H9 (cell line): ENCODE results near the gene TRIM9. TPM values are rescaled to one million over a fixed set of nuclear protein-coding genes. Genes with fewer than 3 reads are reported as not detected.

Source experiments
- DNase-seq: peaks from one replicate; pipeline ENCODE4 v3.0.0-alpha.2; 2017
- H2AFZ ChIP-seq: one replicate; pipeline ENCODE4 v1.6.1; 2013; ENCODE audit warnings: mild to moderate bottlenecking, low read length, control low read depth, moderate library complexity
- H2AK5ac ChIP-seq: 2 replicates; pipeline ENCODE4 v1.6.1; 2013; ENCODE audit warnings: low read length, control low read depth, mixed read lengths; ENCODE audit not compliant: insufficient read length
- H2BK120ac ChIP-seq: one replicate; pipeline ENCODE4 v1.6.1; 2013; ENCODE audit warnings: low read depth, mild to moderate bottlenecking, low read length, control low read depth, inconsistent platforms; ENCODE audit not compliant: poor library complexity, severe bottlenecking
- H2BK12ac ChIP-seq: 2 replicates; pipeline ENCODE4 v1.6.1; 2013; ENCODE audit warnings: low read length, control low read depth, mixed read lengths, low read depth; ENCODE audit not compliant: insufficient read length
- H2BK15ac ChIP-seq: 2 replicates; pipeline ENCODE4 v1.6.1; 2013; ENCODE audit warnings: low read depth, low read length, control low read depth
- H2BK20ac ChIP-seq: one replicate; pipeline ENCODE4 v1.6.1; 2013; ENCODE audit warnings: low read depth, mild to moderate bottlenecking, low read length, control low read depth, inconsistent platforms; ENCODE audit not compliant: poor library complexity, severe bottlenecking
- H2BK5ac ChIP-seq: 2 replicates; pipeline ENCODE4 v1.6.1; 2013; ENCODE audit warnings: low read length, control low read depth, mixed read lengths; ENCODE audit not compliant: insufficient read length
- H3K14ac ChIP-seq: 2 replicates; pipeline ENCODE4 v1.6.1; 2013; ENCODE audit warnings: low read length, control low read depth; ENCODE audit not compliant: insufficient read depth
- H3K18ac ChIP-seq: 2 replicates; pipeline ENCODE4 v1.6.1; 2013; ENCODE audit warnings: low read depth, mild to moderate bottlenecking, mixed read lengths, low read length, control low read depth; ENCODE audit not compliant: insufficient read length
- H3K23ac ChIP-seq: 2 replicates; pipeline ENCODE4 v1.6.1; 2013; ENCODE audit warnings: low read length, control low read depth, mixed read lengths, low read depth; ENCODE audit not compliant: insufficient read length
- H3K23me2 ChIP-seq: 2 replicates; pipeline ENCODE4 v1.6.1; 2013; ENCODE audit warnings: low read depth, mild to moderate bottlenecking, mixed read lengths, low read length, control low read depth; ENCODE audit not compliant: insufficient read length, poor library complexity, severe bottlenecking
- H3K27ac ChIP-seq: 2 replicates; pipeline ENCODE4 v1.5.1; 2013; ENCODE audit warnings: low read length, control low read depth, mixed read lengths, low read depth; ENCODE audit not compliant: insufficient read length
- H3K27me3 ChIP-seq: 2 replicates; pipeline ENCODE4 v1.6.1; 2013; ENCODE audit warnings: low read length, control low read depth, inconsistent platforms; ENCODE audit not compliant: insufficient read depth
- H3K4ac ChIP-seq: 2 replicates; pipeline ENCODE4 v1.6.1; 2013; ENCODE audit warnings: low read depth, mild to moderate bottlenecking, control low read depth, inconsistent platforms, low read length, moderate library complexity
- H3K4me1 ChIP-seq: 2 replicates; pipeline ENCODE4 v1.6.1; 2013; ENCODE audit warnings: low read length, control low read depth, inconsistent platforms; ENCODE audit not compliant: insufficient read depth
- H3K4me2 ChIP-seq: 2 replicates; pipeline ENCODE4 v1.6.1; 2013; ENCODE audit warnings: low read length, control low read depth, mixed read lengths; ENCODE audit not compliant: insufficient read length, insufficient read depth
- H3K56ac ChIP-seq: 2 replicates; pipeline ENCODE4 v1.6.1; 2013; ENCODE audit warnings: low read depth, mild to moderate bottlenecking, mixed read lengths, low read length, control low read depth; ENCODE audit not compliant: insufficient read length
- H3K79me1 ChIP-seq: 2 replicates; pipeline ENCODE4 v1.6.1; 2013; ENCODE audit warnings: low read depth, mild to moderate bottlenecking, moderate library complexity, low read length, control low read depth, inconsistent platforms; ENCODE audit not compliant: insufficient read depth, poor library complexity, severe bottlenecking
- H3K79me2 ChIP-seq: 2 replicates; pipeline ENCODE4 v1.6.1; 2013; ENCODE audit warnings: low read length, control low read depth, inconsistent platforms; ENCODE audit not compliant: insufficient read depth
- H3K9ac ChIP-seq: 2 replicates; pipeline ENCODE4 v1.6.1; 2013; ENCODE audit warnings: low read length, control low read depth, mixed read lengths; ENCODE audit not compliant: insufficient read length; ENCODE audit errors: extremely low read depth
- H3K9me3 ChIP-seq: one replicate; pipeline ENCODE4 v1.6.1; 2013; ENCODE audit warnings: low read depth, low read length, inconsistent platforms; ENCODE audit not compliant: control insufficient read depth
- H3T11ph ChIP-seq: one replicate; pipeline ENCODE4 v1.6.1; 2013; ENCODE audit warnings: mild to moderate bottlenecking, low read length, control low read depth, inconsistent platforms
- H4K20me1 ChIP-seq: one replicate; pipeline ENCODE4 v1.6.1; 2013; ENCODE audit not compliant: control insufficient read depth, insufficient read length, insufficient read depth
- H4K5ac ChIP-seq: 2 replicates; pipeline ENCODE4 v1.6.1; 2013; ENCODE audit warnings: low read depth, mild to moderate bottlenecking, mixed read lengths, low read length, control low read depth; ENCODE audit not compliant: insufficient read length
- H4K8ac ChIP-seq: replicated peaks from 2 replicates; pipeline ENCODE4 v1.6.1; 2013; ENCODE audit warnings: low read length, control low read depth, mixed read lengths, low read depth; ENCODE audit not compliant: insufficient read length
- H4K91ac ChIP-seq: 2 replicates; pipeline ENCODE4 v1.6.1; 2013; ENCODE audit warnings: low read depth, mild to moderate bottlenecking, moderate library complexity, mixed read lengths, low read length, control low read depth; ENCODE audit not compliant: insufficient read length
- H3K27ac Mint-ChIP-seq, 3 experiments: 2 replicates in 2 of 3; 3 replicates in 1 of 3; pipeline ENCODE4 v1.8.0; 2020 to 2021; ENCODE audit warnings: mixed read lengths in 3 of 3, mild to moderate bottlenecking in 1 of 3, moderate library complexity in 1 of 3
- H3K27me3 Mint-ChIP-seq: 2 replicates; pipeline ENCODE4 v1.8.0; 2021; ENCODE audit warnings: low read depth, mild to moderate bottlenecking, moderate library complexity, mixed read lengths
- H3K36me3 Mint-ChIP-seq, 3 experiments: 2 replicates in 2 of 3; 3 replicates in 1 of 3; pipeline ENCODE4 v1.8.0; 2020 to 2021; ENCODE audit warnings: low read depth in 3 of 3, mixed read lengths in 3 of 3; ENCODE audit not compliant: insufficient read depth in 1 of 3
- H3K4me1 Mint-ChIP-seq, 2 experiments: 2 replicates each; pipeline ENCODE4 v1.8.0; 2020; ENCODE audit warnings: mixed read lengths in 2 of 2
- H3K4me3 Mint-ChIP-seq, 2 experiments: 2 replicates in 1 of 2; 3 replicates in 1 of 2; pipeline ENCODE4 v1.8.0; 2020 to 2021; ENCODE audit warnings: mild to moderate bottlenecking in 2 of 2, mixed read lengths in 2 of 2, moderate library complexity in 1 of 2
- H3K9me3 Mint-ChIP-seq, 2 experiments: 2 replicates in 1 of 2; 3 replicates in 1 of 2; pipeline ENCODE4 v1.8.0; 2020; ENCODE audit warnings: mild to moderate bottlenecking in 2 of 2, mixed read lengths in 2 of 2, moderate library complexity in 1 of 2
- WGBS: extraction: QIAGEN DNeasy Blood & Tissue Kit; methylation state at CpG from one replicate; pipeline ENCODE4 v1.1.7; 2013; ENCODE audit warnings: missing lambda C conversion rate, low lambda C conversion rate, mixed read lengths; ENCODE audit not compliant: insufficient read length; ENCODE audit errors: extremely low coverage; 5-methylcytosine and 5-hydroxymethylcytosine counted together
- total RNA-seq: library from RNA; stranded (reverse); gene quantifications from 2 replicates; pipeline ENCODE4 v1.2.1, GENCODE V29; 2021
- TF ChIP-seq, protein P1 (sequence below): fragments of 200-600 bp; sonication (generic); conservative IDR thresholded peaks from 3 replicates; pipeline ENCODE4 v1.8.0; 2021; ENCODE audit warnings: antibody characterized with exemption, mild to moderate bottlenecking

TRIM9 gene
- total RNA-seq, 1 experiment from 2014 or later: 0.98 TPM

DNA sequence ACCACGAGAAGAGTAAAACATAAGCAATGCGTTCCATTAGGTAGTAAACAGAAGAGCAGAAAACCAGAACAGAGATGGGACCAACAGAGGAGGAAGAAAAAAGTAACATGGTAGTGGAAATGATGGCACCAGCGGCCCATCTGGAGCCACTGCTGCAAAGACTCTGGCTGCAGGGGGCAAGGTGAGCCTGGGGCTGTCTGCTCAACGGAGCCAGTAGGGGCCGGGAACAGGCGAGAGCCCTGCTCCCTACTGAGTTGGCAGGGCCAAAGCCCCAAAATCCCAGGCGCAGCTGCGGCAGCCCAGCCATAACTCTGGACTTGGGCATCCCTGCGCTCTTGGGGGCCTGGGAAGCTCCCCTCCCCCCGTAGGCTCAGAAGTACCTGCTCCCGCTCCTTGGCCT, 122.2 kb downstream of the TRIM9 start:
- Histone ChIP-seq H2BK5ac (no peak overlapping the region), H3K27ac (no peak overlapping the region), H4K91ac (no peak overlapping the region), H3T11ph (no peak overlapping the region), H2BK20ac (no peak overlapping the region), H3K23me2 (no peaks in the 10 kb centered on the region), H2AFZ (no peak overlapping the region), H3K27me3 (no peaks in the 10 kb centered on the region), H3K18ac (no peak overlapping the region), H3K14ac (no peak overlapping the region), H2BK12ac (no peak overlapping the region), H3K9ac (no peak overlapping the region), H4K20me1 (no peaks in the 10 kb centered on the region), H3K4ac (no peak overlapping the region), H2BK120ac (no peak overlapping the region), H3K56ac (no peak overlapping the region), H3K9me3 (no peaks in the 10 kb centered on the region), H3K79me1 (no peaks in the 10 kb centered on the region), H2BK15ac (no peak overlapping the region), H3K4me1 (no peaks in the 10 kb centered on the region), H3K79me2 (no peaks in the 10 kb centered on the region), H4K8ac (no peak overlapping the region), H3K23ac (no peak overlapping the region), H3K4me2 (no peak overlapping the region), H2AK5ac (no peak overlapping the region), H4K5ac (no peak overlapping the region)
- DNase-seq: no peak
- Mint-ChIP-seq H3K4me1 (no peaks in the 10 kb centered on the region), H3K36me3 (no peaks in the 10 kb centered on the region), H3K27me3 (no peaks in the 10 kb centered on the region), H3K27ac (no peak overlapping the region), H3K9me3 (no peaks in the 10 kb centered on the region), H3K4me3 (no peak overlapping the region)
- TF ChIP-seq, protein P1, sequence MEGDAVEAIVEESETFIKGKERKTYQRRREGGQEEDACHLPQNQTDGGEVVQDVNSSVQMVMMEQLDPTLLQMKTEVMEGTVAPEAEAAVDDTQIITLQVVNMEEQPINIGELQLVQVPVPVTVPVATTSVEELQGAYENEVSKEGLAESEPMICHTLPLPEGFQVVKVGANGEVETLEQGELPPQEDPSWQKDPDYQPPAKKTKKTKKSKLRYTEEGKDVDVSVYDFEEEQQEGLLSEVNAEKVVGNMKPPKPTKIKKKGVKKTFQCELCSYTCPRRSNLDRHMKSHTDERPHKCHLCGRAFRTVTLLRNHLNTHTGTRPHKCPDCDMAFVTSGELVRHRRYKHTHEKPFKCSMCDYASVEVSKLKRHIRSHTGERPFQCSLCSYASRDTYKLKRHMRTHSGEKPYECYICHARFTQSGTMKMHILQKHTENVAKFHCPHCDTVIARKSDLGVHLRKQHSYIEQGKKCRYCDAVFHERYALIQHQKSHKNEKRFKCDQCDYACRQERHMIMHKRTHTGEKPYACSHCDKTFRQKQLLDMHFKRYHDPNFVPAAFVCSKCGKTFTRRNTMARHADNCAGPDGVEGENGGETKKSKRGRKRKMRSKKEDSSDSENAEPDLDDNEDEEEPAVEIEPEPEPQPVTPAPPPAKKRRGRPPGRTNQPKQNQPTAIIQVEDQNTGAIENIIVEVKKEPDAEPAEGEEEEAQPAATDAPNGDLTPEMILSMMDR: no peak
- WGBS: no CpG with 5 or more reads among the region's 11 CpGs
